GM18907 (cell line): ENCODE measurements around the gene ACOT7.
A peak's percentile ranks its signal among the peaks of the same experiment; 100 is the strongest.

Source experiments
- ATAC-seq: cut with Tn5 transposase; IDR thresholded peaks from one replicate; pipeline ENCODE4 v1.9.1; 2021; ENCODE audit warnings: mild to moderate bottlenecking, moderate library complexity; ENCODE audit not compliant: unreplicated experiment

ACOT7 gene

GRCh38 chr1:6256645-6257044 is 136.9 kb downstream of the ACOT7 start:
- ATAC-seq = no peak

GRCh38 chr1:6254691-6255090 is 138.9 kb downstream of the ACOT7 start:
- no peak for ATAC-seq

GRCh38 chr1:6253380-6253779 is 140.2 kb downstream of the ACOT7 start:
- ATAC-seq = no peak

GRCh38 chr1:6252374-6252710 is 141.2 kb downstream of the ACOT7 start:
- ATAC-seq = no peak

GRCh38 chr1:6251681-6252373 is 141.7 kb downstream of the ACOT7 start:
- ATAC-seq = no peak

- ATAC-seq = no peak
Measured at GRCh38 chr1:6251233-6251632, 142.3 kb downstream of the ACOT7 start.

- no peak for ATAC-seq
Measured at GRCh38 chr1:6249739-6250689, 143.6 kb downstream of the ACOT7 start.

GRCh38 chr1:6248932-6249738 is 144.4 kb downstream of the ACOT7 start:
- no peak for ATAC-seq

GRCh38 chr1:6248161-6248776 is 145.3 kb downstream of the ACOT7 start:
- no peak for ATAC-seq

GRCh38 chr1:6247651-6248050 is 145.9 kb downstream of the ACOT7 start:
- ATAC-seq = no peak

GRCh38 chr1:6246497-6247467 is 146.8 kb downstream of the ACOT7 start:
- ATAC-seq = no peak

GRCh38 chr1:6245869-6246496 is 147.6 kb downstream of the ACOT7 start:
- ATAC-seq = no peak

- ATAC-seq = peak; percentile 59
Measured at GRCh38 chr1:6245086-6245868, 148.3 kb downstream of the ACOT7 start.

- no peak for ATAC-seq
Measured at GRCh38 chr1:6244401-6245049, 149.0 kb downstream of the ACOT7 start.

- no peak for ATAC-seq
Measured at GRCh38 chr1:6243993-6244392, 149.6 kb downstream of the ACOT7 start, which contains the start of gene HES3. Gene HES3, plus strand, starts transcription at chr1:6244179. Its CDS starts 187 bp downstream, at chr1:6244366.

GRCh38 chr1:6243053-6243834 is 150.3 kb downstream of the ACOT7 start:
- ATAC-seq = no peak
